ENCODE results near the gene RGS16.

Gene RGS16

GRCh38 chr1:182569939-182570610 is 34.1 kb downstream of the RGS16 start:
- DNase-seq = no peak

DNA sequence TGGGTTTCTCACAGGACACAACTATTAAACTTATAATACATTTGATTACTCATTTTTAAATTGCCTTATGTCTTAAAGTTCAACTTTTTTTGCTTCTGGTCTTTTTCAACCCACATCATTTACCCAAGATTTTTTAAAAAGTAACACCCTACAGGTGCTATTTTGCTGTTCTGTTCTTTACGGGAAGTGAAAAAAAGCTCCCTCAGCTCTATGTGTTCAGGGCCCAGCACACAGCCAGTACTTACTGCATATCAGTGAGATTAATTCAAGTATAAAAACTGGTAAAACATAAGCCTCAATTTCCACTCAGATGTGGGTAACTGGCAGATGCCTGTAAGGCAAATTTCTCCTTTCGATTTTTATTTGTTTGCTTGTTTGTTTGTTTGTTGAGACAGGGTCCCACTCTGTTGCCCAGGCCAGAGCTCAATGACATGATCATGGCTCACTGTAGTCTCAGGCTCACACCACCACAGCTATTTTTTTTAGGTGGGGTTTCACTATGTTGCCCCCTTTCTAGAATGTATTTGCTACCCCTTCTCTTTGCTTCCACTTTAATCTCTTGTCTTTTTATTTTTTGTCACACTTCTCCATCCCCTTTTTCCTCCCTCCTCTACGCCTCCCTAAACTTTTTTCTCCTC is 35.4 kb downstream of the RGS16 start:
- no peak for DNase-seq

DNA sequence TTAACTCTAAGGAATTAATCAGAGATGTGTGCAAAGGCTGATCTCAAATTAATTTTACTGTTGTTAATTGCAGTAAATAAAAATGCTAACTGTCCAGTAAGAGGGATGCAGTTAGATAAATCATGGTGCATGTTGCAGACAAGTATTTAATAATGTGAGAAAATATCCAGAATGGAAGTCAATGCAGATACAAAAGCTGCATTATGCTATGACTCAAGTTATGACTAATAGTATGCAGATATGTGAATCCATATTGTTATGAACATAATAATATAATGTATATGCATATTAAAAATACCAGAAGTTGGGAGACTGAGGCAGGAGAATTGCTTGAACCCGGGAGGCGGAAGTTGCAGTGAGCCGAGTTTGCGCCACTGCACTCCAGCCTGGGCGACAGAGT is 36.6 kb downstream of the RGS16 start:
- DNase-seq = no peak

DNA sequence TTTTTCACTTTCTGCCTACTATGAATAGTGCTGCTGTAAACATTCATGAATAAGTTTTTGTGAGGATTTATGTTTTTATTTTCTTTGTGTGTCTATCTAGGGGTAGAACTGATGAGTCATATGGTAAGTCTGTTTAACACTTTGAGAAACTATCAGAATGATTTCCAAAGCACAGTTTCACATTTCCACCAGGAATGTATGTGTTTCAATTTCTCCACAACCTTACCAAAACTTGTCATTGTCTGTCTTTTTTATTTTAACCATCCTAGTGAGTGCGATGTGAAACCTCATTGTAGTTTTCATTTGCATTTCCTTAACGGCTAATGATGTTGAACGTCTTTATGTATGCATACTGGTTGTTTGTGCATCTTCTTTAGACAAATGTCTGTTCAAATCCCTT is 38.7 kb downstream of the RGS16 start:
- DNase-seq = no peak

DNA sequence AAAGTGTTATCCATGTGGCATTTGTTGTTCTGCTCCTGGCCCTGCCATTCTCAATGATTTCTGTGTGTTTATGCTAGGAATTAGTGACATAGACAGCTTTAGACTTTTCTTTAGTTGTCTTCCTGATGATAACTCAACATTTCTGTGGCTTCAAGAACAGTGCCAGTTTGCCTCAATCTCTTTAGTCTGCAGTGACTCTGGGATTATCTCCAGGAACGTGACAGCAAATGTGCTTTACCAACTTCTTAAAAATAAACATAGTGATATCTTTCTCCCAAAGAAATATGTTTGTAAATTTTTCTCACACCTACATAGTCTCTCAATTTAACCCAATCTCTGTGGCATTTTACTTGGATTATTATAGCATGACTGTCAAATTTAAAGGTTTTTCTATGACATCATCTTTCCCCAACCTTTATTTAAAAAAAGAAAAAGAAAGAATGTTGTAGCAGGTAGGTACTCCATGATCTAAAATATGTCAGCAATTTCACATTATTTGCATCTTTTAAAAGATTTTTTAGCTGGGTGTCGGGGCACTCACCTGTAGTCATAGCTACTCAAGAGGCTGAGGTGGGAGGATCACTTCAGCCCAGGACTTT is 39.7 kb downstream of the RGS16 start:
- DNase-seq = no peak

DNA sequence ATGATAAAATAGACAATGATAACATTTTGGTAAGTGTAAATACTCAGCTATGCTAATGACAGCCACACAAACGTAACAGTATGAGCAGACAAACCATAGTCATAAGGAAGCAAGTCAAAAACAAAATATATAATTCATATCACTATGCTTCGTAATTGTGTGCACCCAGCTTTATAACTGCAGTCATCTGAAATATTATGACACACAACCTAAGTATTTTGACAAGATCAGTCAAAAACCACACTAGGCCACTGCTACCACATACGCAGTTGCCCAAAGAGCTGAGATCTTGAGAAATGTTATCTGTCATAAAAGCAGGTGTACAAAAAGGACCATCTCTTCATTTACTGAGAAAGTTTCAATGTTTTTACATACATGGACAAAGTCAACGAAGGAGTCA is 41.1 kb downstream of the RGS16 start:
- no peak for DNase-seq

- DNase-seq = no peak
These were observed 42.7 kb downstream of the RGS16 start for GRCh38 chr1:182561456-182561855.

DNA sequence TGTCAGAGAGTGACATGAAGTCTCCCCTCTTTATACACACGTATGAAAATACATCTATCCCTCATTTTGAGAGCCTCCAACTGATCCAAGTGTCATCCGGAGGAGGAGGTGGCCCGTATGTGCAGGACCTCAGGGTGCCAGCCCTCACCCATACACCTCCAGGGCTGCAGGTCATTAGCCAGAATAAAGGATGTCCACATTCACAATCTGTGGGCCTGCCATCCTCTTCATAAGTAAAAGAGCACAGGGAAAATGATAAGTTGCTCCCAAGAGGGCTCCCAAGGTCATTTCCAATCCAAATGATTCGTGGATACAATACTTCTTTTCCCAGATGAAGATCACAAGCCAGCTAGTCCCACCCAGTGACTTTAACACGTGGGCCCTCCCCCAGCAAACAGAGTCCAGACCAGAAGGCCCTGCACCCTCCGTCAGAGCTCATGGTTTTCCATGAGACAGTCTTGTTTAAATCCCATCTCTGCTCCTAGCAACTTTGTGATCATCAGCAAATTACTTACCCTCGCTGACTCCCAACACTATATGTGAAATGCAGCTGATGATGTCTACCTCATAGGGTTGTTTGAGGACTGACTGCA is 43.7 kb downstream of the RGS16 start:
- no peak for DNase-seq

GRCh38 chr1:182556279-182556678 is 47.9 kb downstream of the RGS16 start:
- no peak for DNase-seq

DNA sequence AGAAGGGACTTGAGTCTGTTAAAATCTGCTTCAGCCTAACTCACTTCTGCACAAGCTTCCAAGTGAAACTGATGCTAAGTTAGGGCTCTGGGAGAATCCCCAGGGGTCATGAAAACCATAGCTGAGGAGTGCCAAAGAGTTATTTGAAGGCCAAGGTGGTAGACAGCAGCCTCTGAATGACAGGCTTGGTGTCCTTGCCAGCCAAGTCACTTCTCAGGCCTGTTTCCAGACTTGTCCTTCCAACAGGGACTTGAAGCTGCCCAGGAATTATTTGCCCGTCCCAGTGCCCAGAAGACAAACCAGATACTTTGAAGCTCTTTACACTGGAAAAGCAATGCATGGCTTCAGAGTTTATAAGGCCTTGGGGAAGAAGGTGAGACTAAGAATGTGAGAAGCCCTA is 48.7 kb downstream of the RGS16 start:
- no peak for DNase-seq

DNA sequence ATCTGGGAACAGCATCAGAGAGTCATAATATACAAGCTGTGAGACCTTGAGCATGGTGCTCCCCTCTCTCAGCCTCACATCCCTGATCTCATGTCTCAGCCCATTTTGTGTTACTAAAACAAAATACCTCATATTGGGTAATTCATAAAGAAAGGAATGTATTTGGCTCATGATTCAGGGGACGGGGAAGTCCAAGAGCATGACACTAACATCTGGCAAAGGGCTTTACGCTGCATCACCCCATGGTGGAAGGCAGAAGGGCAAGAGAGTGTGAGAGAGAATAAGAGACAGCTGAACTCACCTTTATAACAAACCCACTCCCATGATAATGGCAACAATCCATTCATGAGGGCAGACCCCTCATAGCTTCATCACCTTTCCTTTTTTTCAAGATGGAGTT is 51.7 kb downstream of the RGS16 start:
- no peak for DNase-seq

- no peak for DNase-seq
These were observed 54.4 kb downstream of the RGS16 start for GRCh38 chr1:182549811-182550210.

- DNase-seq = no peak
These were observed 54.8 kb downstream of the RGS16 start for GRCh38 chr1:182549346-182549745.

All from stimulated activated CD4-positive, alpha-beta T cell treated with anti-CD3 and anti-CD28 coated beads, Interleukin-15, amount 100 ng/mL, for 24 hours (primary cell).